Neural cell (in vitro differentiated cells): ENCODE measurements around the gene ADGRG3.

ENCODE experiments used
- CTCF ChIP-seq: fragments of 450-650 bp; IDR thresholded peaks from 2 replicates; pipeline ENCODE4 v1.5.1; 2014; ENCODE audit warnings: antibody characterized with exemption, mild to moderate bottlenecking, moderate library complexity; ENCODE audit not compliant: poor library complexity, severe bottlenecking
- MXI1 ChIP-seq: fragments of 450-650 bp; conservative IDR thresholded peaks from 2 replicates; pipeline ENCODE4 v1.6.1; 2014; ENCODE audit warnings: antibody characterized with exemption, mild to moderate bottlenecking; ENCODE audit not compliant: poor library complexity, severe bottlenecking
- RAD21 ChIP-seq: fragments of 450-650 bp; conservative IDR thresholded peaks from 2 replicates; pipeline ENCODE4 v1.6.1; 2014; ENCODE audit warnings: antibody characterized with exemption, mild to moderate bottlenecking, moderate library complexity

- TF ChIP-seq RAD21 (no peak), MXI1 (no peak), CTCF (no peak)
Observed at GRCh38 chr16:57687363-57687929, 19.3 kb downstream of the ADGRG3 start.
